ENCODE results near the gene S100A13.

DNA sequence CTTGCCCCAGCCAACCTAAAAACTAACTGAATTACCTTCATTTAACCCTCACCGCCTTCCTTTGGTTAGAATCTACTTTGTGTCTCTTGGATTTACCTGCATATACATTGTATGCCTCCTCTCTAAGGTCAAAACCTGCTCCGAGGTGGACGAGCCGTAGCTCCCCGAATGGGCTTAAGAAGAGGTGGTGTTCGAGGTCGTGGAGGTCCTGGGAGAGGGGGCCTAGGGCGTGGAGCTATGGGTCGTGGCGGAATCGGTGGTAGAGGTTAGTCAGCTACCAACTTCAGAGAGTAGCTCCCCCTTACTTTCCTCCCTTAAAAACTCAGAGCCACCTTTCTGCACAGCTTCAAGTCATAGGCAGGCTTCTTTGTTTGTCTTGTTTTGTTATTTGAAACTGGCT, 15.8 kb upstream of the S100A13 start:
- TF ChIP-seq, protein P1, sequence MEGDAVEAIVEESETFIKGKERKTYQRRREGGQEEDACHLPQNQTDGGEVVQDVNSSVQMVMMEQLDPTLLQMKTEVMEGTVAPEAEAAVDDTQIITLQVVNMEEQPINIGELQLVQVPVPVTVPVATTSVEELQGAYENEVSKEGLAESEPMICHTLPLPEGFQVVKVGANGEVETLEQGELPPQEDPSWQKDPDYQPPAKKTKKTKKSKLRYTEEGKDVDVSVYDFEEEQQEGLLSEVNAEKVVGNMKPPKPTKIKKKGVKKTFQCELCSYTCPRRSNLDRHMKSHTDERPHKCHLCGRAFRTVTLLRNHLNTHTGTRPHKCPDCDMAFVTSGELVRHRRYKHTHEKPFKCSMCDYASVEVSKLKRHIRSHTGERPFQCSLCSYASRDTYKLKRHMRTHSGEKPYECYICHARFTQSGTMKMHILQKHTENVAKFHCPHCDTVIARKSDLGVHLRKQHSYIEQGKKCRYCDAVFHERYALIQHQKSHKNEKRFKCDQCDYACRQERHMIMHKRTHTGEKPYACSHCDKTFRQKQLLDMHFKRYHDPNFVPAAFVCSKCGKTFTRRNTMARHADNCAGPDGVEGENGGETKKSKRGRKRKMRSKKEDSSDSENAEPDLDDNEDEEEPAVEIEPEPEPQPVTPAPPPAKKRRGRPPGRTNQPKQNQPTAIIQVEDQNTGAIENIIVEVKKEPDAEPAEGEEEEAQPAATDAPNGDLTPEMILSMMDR (IDR thresholded peaks at IDR 0.05; ENCODE audit: insufficient read depth, low read depth, low read length) = no peak
- TF ChIP-seq EZH2 (IDR thresholded peaks at IDR 0.05; ENCODE audit: insufficient read depth, low read length) = no peak

Measured in astrocyte (in vitro differentiated cells and primary cell).